Choroid plexus epithelial cell (primary cell): Measurements from ENCODE around the gene MACF1.
"Not testable (repeated sequence)": the region's sequence is repeated elsewhere in the genome, so short reads cannot be mapped to it uniquely, and the experiment has no call there.

Experiments used
- DNase-seq: peaks from one replicate; pipeline ENCODE4 v3.0.0-alpha.2; 2010; ENCODE audit warnings: low read depth
- H3K4me3 ChIP-seq: 2 replicates; pipeline ENCODE4 v1.5.1; 2011; ENCODE audit warnings: low read depth, mild to moderate bottlenecking, control low read depth, low read length, moderate library complexity
- TF ChIP-seq, protein P1 (sequence below): conservative IDR thresholded peaks from 2 replicates; pipeline ENCODE4 v1.5.1; 2011; ENCODE audit warnings: low read depth, mild to moderate bottlenecking, control low read depth, inconsistent platforms, low read length, moderate library complexity

Gene MACF1

DNA sequence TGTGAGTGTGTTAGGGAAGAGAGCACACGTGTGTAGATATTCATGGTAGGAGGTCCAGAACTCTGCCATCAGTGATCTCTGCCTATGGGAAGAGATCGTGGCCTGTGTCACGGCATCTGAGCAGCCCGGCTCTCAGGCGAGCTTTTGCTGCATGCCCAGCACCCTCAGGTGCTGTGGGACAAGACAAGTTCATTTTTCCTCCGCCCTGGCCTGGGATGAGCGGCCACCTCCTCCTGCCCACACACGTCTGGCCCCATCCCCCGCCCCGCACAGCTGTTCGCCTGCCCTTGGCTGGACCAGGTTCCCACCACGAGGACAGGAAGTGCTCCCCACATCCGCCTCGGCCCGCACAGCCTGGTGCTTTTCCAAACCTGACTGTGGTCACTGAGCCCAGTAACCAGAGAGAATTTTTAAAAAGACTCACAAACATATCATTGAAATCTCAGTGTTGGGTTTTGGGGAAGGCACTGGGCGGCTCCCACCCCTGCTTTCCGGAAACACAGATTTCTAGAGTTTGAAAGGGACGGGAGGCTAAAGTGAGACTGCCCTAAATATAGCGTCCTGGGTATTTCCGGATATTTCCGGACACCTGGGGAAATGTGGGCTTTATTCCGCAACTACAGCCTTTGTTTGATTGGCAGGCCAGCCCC is 305.0 kb downstream of the MACF1 start:
- TF ChIP-seq, protein P1, sequence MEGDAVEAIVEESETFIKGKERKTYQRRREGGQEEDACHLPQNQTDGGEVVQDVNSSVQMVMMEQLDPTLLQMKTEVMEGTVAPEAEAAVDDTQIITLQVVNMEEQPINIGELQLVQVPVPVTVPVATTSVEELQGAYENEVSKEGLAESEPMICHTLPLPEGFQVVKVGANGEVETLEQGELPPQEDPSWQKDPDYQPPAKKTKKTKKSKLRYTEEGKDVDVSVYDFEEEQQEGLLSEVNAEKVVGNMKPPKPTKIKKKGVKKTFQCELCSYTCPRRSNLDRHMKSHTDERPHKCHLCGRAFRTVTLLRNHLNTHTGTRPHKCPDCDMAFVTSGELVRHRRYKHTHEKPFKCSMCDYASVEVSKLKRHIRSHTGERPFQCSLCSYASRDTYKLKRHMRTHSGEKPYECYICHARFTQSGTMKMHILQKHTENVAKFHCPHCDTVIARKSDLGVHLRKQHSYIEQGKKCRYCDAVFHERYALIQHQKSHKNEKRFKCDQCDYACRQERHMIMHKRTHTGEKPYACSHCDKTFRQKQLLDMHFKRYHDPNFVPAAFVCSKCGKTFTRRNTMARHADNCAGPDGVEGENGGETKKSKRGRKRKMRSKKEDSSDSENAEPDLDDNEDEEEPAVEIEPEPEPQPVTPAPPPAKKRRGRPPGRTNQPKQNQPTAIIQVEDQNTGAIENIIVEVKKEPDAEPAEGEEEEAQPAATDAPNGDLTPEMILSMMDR, result no peak
- DNase-seq, result peak; percentile 70
- no peak overlapping the region for H3K4me3 ChIP-seq

DNA sequence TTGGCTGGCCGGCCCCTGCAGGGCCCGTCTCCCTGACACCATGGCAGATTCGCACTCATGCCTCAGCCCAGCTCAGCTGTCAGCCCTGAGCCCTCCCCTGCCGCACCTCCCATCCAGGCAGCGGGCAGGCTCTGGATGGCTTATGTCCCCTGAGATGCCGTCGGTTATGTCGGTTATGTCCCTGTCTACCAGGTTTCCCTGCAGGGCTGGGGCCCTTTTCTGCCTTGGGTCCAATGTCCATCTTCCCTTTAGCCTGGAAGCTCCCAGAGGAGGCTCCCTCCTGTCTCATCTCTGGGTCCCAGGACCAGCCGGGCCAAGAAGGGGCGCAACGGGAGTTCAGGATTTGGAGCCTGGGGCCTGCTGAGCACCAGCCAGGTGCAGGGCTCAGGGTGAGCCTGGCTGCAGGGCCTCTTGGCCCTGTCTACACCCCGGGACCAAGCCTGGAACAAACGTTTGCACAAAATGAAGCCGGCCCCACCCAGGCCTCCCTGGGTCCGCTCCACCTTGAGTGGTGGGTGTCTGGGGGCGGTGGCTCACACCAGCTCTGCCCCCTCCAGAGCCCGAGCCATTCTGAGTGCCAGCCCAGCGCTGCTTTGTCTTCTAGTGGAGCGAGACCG is 306.2 kb downstream of the MACF1 start:
- DNase-seq, H3K4me3 ChIP-seq: not testable (repeated sequence)

DNA sequence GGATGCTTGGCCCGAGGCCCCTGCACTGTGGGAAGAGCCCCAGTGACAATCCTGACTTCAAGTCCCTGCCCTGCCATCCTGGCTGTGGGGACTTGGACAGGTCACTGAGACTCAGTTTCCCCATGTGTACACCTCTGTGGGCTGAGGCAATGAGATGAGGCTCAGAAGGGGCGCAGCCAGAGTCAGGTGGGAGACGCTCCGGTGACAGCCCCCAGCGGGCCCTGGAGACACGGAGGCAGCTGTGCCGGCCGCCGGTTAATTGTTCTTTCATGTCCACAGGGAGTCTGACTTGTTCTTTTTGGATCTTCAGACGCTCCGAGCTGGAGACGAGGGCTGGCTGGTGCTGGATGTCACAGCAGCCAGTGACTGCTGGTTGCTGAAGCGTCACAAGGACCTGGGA is 307.0 kb downstream of the MACF1 start:
- H3K4me3 ChIP-seq, DNase-seq: not testable (repeated sequence)

DNA sequence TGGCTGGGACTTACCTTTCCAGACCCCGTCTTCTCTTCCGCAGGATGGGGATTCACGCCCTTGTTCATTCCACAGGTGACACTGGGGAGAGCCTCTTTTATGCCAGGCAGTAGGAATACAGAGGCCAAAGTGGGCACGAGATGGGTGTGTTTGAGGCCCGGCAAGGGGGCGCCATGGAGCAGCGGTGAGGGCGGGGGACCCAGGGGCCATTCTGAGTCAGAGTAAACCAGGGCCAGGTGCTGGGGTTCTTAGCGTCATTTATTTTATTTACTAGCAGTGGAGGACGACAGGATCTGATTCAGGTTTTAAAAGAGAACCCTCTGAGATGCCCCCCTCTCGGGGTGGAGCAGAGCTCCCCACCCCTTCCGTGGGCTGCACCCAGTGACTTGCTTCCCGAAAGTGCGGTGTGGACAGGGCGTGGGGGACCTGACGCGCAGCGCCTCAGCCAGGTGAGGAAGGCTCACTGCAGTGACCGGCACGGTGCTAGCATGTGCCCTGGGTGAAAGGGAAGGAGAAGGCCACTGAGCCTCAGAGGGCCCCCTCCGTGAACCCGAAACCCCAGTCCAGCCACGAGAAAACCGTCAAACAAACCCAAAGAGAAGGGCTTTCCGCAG is 307.8 kb downstream of the MACF1 start:
- not testable (repeated sequence) for H3K4me3 ChIP-seq, DNase-seq

DNA sequence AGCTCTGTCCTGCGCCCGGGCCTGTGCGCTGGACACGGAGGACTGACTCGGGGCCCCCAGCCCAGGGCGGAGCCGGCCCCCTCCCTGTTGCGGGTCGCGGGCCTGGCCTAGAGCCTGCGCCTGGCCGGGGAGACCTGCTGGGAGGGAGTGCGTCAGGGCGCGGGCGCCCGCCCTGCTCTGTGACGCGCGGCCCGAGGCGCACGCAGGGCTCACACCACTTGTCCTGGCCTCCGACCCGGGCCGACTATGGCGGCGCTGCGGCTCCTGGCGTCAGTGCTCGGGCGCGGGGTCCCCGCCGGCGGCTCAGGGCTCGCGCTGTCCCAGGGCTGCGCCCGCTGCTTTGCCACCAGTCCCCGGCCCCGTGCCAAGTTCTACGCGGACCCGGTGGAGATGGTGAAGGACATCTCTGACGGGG is 310.2 kb downstream of the MACF1 start:
- H3K4me3 ChIP-seq, DNase-seq: not testable (repeated sequence)

DNA sequence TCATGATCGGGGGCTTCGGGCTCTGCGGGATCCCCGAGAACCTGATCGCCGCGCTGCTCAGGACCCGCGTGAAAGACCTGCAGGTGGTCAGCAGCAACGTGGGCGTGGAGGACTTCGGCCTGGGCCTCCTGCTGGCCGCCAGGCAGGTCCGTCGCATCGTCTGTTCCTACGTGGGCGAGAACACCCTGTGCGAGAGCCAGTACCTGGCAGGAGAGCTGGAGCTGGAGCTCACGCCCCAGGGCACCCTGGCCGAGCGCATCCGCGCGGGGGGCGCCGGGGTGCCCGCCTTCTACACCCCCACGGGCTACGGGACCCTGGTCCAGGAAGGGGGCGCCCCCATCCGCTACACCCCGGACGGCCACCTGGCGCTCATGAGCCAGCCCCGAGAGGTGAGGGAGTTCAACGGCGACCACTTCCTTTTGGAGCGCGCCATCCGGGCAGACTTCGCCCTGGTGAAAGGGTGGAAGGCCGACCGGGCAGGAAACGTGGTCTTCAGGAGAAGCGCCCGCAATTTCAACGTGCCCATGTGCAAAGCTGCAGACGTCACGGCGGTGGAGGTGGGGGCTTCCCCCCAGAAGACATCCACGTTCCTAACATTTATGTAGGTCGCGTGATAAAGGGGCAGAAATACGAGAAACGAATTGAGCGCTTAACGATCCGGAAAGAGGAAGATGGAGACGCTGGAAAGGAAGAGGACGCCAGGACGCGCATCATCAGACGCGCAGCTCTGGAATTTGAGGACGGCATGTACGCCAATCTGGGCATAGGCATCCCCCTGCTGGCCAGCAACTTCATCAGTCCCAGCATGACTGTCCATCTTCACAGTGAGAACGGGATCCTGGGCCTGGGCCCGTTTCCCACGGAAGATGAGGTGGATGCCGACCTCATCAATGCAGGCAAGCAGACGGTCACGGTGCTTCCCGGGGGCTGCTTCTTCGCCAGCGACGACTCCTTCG is 310.9 kb downstream of the MACF1 start:
- peak; percentile 28 for DNase-seq
- H3K4me3 ChIP-seq, result peak overlapping the region; percentile 43

DNA sequence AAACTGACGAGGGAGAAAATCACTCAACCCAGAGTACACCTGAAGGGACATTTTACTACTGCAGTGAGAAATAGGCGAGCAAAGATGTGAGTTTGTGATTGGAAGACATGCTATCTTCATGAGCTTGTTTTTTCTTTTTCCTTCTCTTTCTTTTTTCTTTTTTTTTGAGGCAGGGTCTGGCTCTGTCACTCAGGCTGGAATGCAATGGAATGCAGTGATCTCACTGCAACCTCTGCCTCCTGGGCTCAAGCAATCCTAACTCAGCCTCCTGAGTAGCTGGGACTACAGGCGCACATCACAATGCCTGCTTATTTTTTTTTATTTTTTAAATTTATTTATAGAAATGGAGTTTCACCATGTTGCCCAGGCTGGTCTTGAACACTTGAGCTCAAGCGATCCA is 312.3 kb downstream of the MACF1 start:
- peak; percentile 30 for DNase-seq
- H3K4me3 ChIP-seq, result not testable (repeated sequence)

DNA sequence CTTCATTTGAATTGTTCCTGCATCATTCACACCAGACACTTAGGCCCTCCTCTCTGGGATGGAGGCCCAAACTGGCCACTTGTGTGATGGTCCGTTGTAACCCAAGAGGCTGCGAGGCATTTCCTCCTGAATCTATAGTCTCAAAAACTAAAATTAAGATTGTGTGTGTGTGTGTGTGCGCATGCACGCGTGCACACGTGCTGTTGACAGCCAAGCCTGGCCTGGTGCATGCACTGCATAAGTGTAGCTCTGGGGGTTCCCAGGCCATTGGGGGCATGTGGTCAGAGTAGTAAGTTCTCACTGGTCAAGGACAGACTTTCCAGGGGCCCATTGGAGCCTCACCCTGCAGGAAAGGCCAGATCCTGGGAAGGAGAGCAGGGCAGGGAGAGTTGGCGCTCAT is 313.4 kb downstream of the MACF1 start:
- not testable (repeated sequence) for DNase-seq, H3K4me3 ChIP-seq

DNA sequence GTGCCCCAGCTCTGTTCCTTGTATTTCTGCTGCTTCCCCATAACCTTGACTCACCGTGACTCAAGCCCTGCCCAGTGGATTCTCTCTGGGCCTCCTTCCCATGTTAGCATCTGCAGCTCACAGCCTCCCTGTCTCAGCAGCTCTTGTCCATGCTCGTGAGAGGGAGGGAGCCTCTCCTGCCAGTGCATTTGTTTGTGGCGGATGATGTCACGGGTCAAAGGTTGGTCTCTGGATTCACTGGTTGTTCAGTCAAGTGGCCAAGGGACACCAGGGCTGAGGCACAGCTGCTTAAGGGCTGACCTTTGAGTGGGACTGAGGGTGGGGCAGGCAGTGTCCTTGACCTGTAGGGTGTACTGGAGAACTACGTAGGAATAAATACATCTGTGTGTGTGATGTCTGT is 314.9 kb downstream of the MACF1 start:
- DNase-seq, H3K4me3 ChIP-seq: not testable (repeated sequence)

DNA sequence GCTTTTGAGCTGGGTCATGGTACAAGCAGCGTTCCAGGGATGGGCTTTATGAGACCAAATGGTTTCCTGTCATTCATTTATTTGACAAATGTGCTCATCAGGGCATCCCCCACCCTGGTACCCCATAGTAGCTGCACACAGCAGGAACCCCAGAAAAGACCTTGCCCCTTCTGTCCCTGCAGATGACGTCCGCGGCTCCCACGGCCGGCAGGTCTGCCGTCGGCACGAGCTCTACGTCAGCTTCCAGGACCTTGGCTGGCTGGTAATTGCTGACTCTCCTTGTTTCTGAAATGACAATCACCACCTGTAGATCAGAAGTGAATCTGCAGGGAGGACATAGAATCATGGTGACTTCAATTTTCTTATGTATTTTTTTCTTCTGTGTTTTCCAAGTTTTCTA is 317.7 kb downstream of the MACF1 start:
- not testable (repeated sequence) for DNase-seq, H3K4me3 ChIP-seq

DNA sequence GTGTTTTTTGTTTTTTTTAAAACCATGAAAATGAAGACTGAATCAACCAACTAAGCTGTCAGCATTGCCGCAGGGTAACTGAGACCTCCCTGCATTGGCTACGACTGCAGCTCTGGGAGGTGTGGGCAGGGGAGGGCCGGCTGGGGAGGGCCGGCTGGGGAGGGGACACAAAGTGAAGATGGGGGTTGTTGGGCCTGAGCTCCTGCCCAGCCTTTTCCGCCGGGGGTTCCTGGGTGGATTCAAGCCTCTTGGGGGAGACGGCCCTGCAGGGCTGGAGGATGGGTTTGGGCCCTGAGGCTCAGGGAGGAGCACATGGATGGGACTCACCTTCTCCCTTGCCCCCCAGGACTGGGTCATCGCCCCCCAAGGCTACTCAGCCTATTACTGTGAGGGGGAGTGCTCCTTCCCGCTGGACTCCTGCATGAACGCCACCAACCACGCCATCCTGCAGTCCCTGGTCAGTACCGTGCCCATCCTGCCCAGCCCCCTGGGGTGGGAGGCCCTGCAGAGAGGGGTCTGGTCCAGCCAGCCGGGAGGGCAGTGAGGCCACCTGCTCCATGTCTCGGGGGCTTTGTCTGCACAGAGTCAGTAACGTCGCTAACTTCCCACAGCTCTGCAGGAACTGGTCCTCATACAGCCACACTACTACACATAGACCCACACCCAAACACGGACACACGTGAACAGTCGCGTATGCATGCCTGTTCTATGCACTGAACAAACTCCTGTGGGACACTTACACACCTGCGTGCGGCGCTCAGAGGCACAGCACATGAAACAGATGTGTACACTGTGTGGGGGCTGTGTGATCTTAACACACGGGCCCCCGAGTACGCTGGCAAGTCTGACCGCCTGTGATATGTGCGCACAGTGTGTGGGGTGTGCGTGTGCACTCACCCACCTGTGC is 318.4 kb downstream of the MACF1 start:
- H3K4me3 ChIP-seq, result no peak overlapping the region
- no peak for DNase-seq

More for the DNA sequence above, 318.4 kb downstream of the MACF1 start:
- TF ChIP-seq, protein P1, result no peak
